EL (cell line): ENCODE measurements around the gene DDOST.
A peak's percentile ranks its signal among the peaks of the same experiment; 100 is the strongest.
"Not testable (repeated sequence)": the region's sequence is repeated elsewhere in the genome, so short reads cannot be mapped to it uniquely, and the experiment has no call there.

Source experiments
- DNase-seq: peaks from one replicate; pipeline ENCODE4 v3.0.0-alpha.2; 2016

The DDOST gene

GRCh38 chr1:20619999-20620398, 41.2 kb downstream of the DDOST start:
- DNase-seq: no peak

GRCh38 chr1:20618550-20618949, 42.6 kb downstream of the DDOST start:
- DNase-seq: no peak

- no peak for DNase-seq
These were observed 44.2 kb downstream of the DDOST start for GRCh38 chr1:20616847-20617487.

- DNase-seq: peak; percentile 31
These were observed 45.0 kb downstream of the DDOST start for GRCh38 chr1:20615946-20616846.

GRCh38 chr1:20614131-20614579, 47.0 kb downstream of the DDOST start:
- no peak for DNase-seq

GRCh38 chr1:20612221-20612746, 48.9 kb downstream of the DDOST start:
- DNase-seq: peak; percentile 63

GRCh38 chr1:20611652-20612051, 49.5 kb downstream of the DDOST start:
- no peak for DNase-seq

GRCh38 chr1:20610970-20611369, 50.2 kb downstream of the DDOST start:
- no peak for DNase-seq

- DNase-seq: no peak
These were observed 51.6 kb downstream of the DDOST start for GRCh38 chr1:20609541-20609940.

- not testable (repeated sequence) for DNase-seq
These were observed 54.2 kb downstream of the DDOST start for GRCh38 chr1:20606801-20607570.

- peak; percentile 74 for DNase-seq
These were observed 56.5 kb downstream of the DDOST start for GRCh38 chr1:20604678-20605077.

GRCh38 chr1:20603504-20604464, 57.4 kb downstream of the DDOST start:
- peak; percentile 100 for DNase-seq

- peak; percentile 40 for DNase-seq
These were observed 58.2 kb downstream of the DDOST start for GRCh38 chr1:20602851-20603450.
